Right atrium auricular region (tissue), 2 donors: ENCODE data around the gene DPP3. TPM values are rescaled to one million over a fixed set of nuclear protein-coding genes. Genes with fewer than 3 reads are reported as not detected.
"Not testable (repeated sequence)": the region's sequence is repeated elsewhere in the genome, so short reads cannot be mapped to it uniquely, and the experiment has no call there.

Experiments
- DNase-seq: peaks from one replicate; pipeline ENCODE4 v3.0.0-alpha.2; 2019; ENCODE audit warnings: low spot score
- H3K27ac ChIP-seq, 2 donors: fragments of 200-600 bp; sonication (generic); 1 replicate in 1 of 2; 2 replicates in 1 of 2; pipeline ENCODE4 v1.5.1; 2016 to 2019
- H3K27me3 ChIP-seq, 2 donors: fragments of 200-600 bp; sonication (generic); one replicate each; pipeline versions ENCODE4 v1.5.1 to v1.6.0; 2017 to 2019
- H3K36me3 ChIP-seq: fragments of 200-600 bp; sonication (generic); one replicate; pipeline ENCODE4 v1.5.1; 2016
- H3K4me1 ChIP-seq, 2 donors: fragments of 200-600 bp; sonication (generic); one replicate each; pipeline versions ENCODE4 v1.5.1 to v1.6.0; 2017 to 2019
- H3K4me3 ChIP-seq, 2 donors: fragments of 200-600 bp; sonication (generic); 1 replicate in 1 of 2; 2 replicates in 1 of 2; pipeline ENCODE4 v1.5.1; 2017 to 2019; ENCODE audit warnings: mild to moderate bottlenecking in 1 of 2, moderate library complexity in 1 of 2
- H3K9me3 ChIP-seq, 2 donors: fragments of 200-600 bp; sonication (generic); one replicate each; pipeline ENCODE4 v1.5.1; 2019
- CTCF ChIP-seq, 2 donors: fragments of 200-600 bp; sonication (generic); IDR thresholded peaks; one replicate each; pipeline ENCODE4 v1.5.1; 2019; ENCODE audit warnings: antibody characterized with exemption in 2 of 2
- total RNA-seq, 2 donors: library from RNA; depleted of rRNA; stranded (reverse); fragments of >200 nt; gene quantifications; one replicate each; pipeline ENCODE4 v1.1.0, GENCODE V29; 2016

The DPP3 gene
- 10 to 100 TPM in 1 of 2 donors, 1 to 10 TPM in 1; 8.2 to 11.1 TPM for total RNA-seq

- TF ChIP-seq CTCF (IDR thresholded peaks at IDR 0.05) = peak in 1 of 2 donors; percentile 15
- H3K27me3 ChIP-seq = no peaks in the 10 kb centered on the region
Measured at GRCh38 chr11:66480117-66480938, at the start of gene DPP3. TSS of gene DPP3 (plus strand) at chr11:66480434. CDS start at chr11:66482201, 1,767 bp downstream.

GRCh38 chr11:66431287-66431686 is 48.9 kb upstream of the DPP3 start:
- H3K4me3 ChIP-seq, DNase-seq, H3K27me3 ChIP-seq, H3K9me3 ChIP-seq, H3K27ac ChIP-seq, H3K4me1 ChIP-seq: not testable (repeated sequence)
- H3K36me3 ChIP-seq = peaks cover 13% of the 10 kb centered on the region

More at GRCh38 chr11:66480117-66480938, at the start of gene DPP3:
- peak; percentile 97 for DNase-seq
- Histone ChIP-seq H3K4me3 (peak within 1 kb of the TSS; percentile 59 to 70), H3K36me3 (peaks cover 6% of the 10 kb centered on the region), H3K4me1 (peaks cover 0 to 18% of the 10 kb centered on the region in 2 donors), H3K27ac (peak within 1 kb of the TSS; percentile 77 to 88), H3K9me3 (no peaks in the 10 kb centered on the region)

- H3K4me3 ChIP-seq, H3K27me3 ChIP-seq, H3K9me3 ChIP-seq, DNase-seq, H3K4me1 ChIP-seq, H3K27ac ChIP-seq: not testable (repeated sequence)
- peaks cover 18% of the 10 kb centered on the region for H3K36me3 ChIP-seq
Measured at GRCh38 chr11:66431871-66432329, 48.3 kb upstream of the DPP3 start.

GRCh38 chr11:66432597-66432996 is 47.6 kb upstream of the DPP3 start:
- peaks cover 0 to 2% of the 10 kb centered on the region in 2 donors for H3K4me1 ChIP-seq
- no peaks in the 10 kb centered on the region for H3K9me3 ChIP-seq
- no peak for TF ChIP-seq CTCF (IDR thresholded peaks at IDR 0.05)
- peaks cover 18% of the 10 kb centered on the region for H3K36me3 ChIP-seq
- DNase-seq = no peak
- H3K27me3 ChIP-seq = no peaks in the 10 kb centered on the region
- H3K27ac ChIP-seq = no peak overlapping the region
- H3K4me3 ChIP-seq = no peak overlapping the region

GRCh38 chr11:66437979-66438503 is 42.2 kb upstream of the DPP3 start:
- Histone ChIP-seq H3K27ac (peak overlapping the region; percentile 70 to 89), H3K27me3 (no peaks in the 10 kb centered on the region), H3K4me1 (peaks cover 0 to 10% of the 10 kb centered on the region in 2 donors), H3K36me3 (peaks cover 18% of the 10 kb centered on the region), H3K4me3 (peak overlapping the region; percentile 71 to 80), H3K9me3 (peaks cover 0 to 3% of the 10 kb centered on the region in 2 donors)
- no peak for TF ChIP-seq CTCF (IDR thresholded peaks at IDR 0.05)
- DNase-seq = no peak

GRCh38 chr11:66438504-66439466 is 41.4 kb upstream of the DPP3 start, which contains the start of gene MRPL11:
TSS of gene MRPL11 (minus strand) at chr11:66438848. CDS start at chr11:66438754, 94 bp downstream.
- H3K4me1 ChIP-seq = peaks cover 0 to 10% of the 10 kb centered on the region in 2 donors
- H3K9me3 ChIP-seq = peaks cover 0 to 11% of the 10 kb centered on the region in 2 donors
- no peaks in the 10 kb centered on the region for H3K27me3 ChIP-seq
- DNase-seq = peak; percentile 83
- H3K4me3 ChIP-seq = peak within 1 kb of the TSS; percentile 71 to 80
- peaks cover 18% of the 10 kb centered on the region for H3K36me3 ChIP-seq
- peak within 1 kb of the TSS; percentile 70 to 89 for H3K27ac ChIP-seq
- TF ChIP-seq CTCF (IDR thresholded peaks at IDR 0.05) = peak; percentile 57 to 81

- H3K4me3 ChIP-seq, H3K4me1 ChIP-seq, H3K27ac ChIP-seq, H3K27me3 ChIP-seq, DNase-seq: not testable (repeated sequence)
- H3K36me3 ChIP-seq = peaks cover 11% of the 10 kb centered on the region
- H3K9me3 ChIP-seq = peaks cover 0 to 14% of the 10 kb centered on the region in 2 donors
Measured at GRCh38 chr11:66440101-66440939, 39.9 kb upstream of the DPP3 start.

- not testable (repeated sequence) for DNase-seq, H3K27me3 ChIP-seq, H3K27ac ChIP-seq, H3K36me3 ChIP-seq, H3K4me1 ChIP-seq, H3K4me3 ChIP-seq
- H3K9me3 ChIP-seq = peaks cover 0 to 14% of the 10 kb centered on the region in 2 donors
Measured at GRCh38 chr11:66440940-66441282, 39.3 kb upstream of the DPP3 start.
